Activated CD4-positive, alpha-beta T cell treated with anti-CD3 and anti-CD28 coated beads, Interleukin-2, amount 50 U/mL, for 24 hours (primary cell): ENCODE results near the gene SPG7.
A peak's percentile ranks its signal among the peaks of the same experiment; 100 is the strongest.

ENCODE experiments used
- DNase-seq, 2 donors: peaks; one replicate each; pipeline ENCODE4 v3.0.0-alpha.2; 2020; ENCODE audit warnings: low read depth in 1 of 2, low spot score in 1 of 2

The SPG7 gene

GRCh38 chr16:89484923-89485679 lies 23.1 kb upstream of the SPG7 start:
- DNase-seq: no peak

GRCh38 chr16:89485701-89486246 lies 22.4 kb upstream of the SPG7 start:
- DNase-seq: no peak

GRCh38 chr16:89489040-89489897 lies 18.9 kb upstream of the SPG7 start:
- peak; percentile 62 to 73 for DNase-seq

GRCh38 chr16:89489898-89490438 lies 18.2 kb upstream of the SPG7 start:
- no peak for DNase-seq

GRCh38 chr16:89490439-89491237 lies 17.6 kb upstream of the SPG7 start, which contains the start of gene ANKRD11:
ANKRD11 (minus strand) TSS chr16:89490561; CDS start chr16:89317019, 173,542 bp downstream.
- DNase-seq: peak; percentile 89 to 99

GRCh38 chr16:89491238-89491869 lies 16.8 kb upstream of the SPG7 start:
- no peak for DNase-seq

GRCh38 chr16:89491974-89492687 lies 16.1 kb upstream of the SPG7 start:
- no peak for DNase-seq

GRCh38 chr16:89493776-89494175 lies 14.4 kb upstream of the SPG7 start:
- no peak for DNase-seq

GRCh38 chr16:89495121-89495520 lies 13.1 kb upstream of the SPG7 start:
- DNase-seq: no peak

- DNase-seq: no peak
Observed at GRCh38 chr16:89498839-89499238, 9.4 kb upstream of the SPG7 start.

- DNase-seq: no peak
Observed at GRCh38 chr16:89499767-89500166, 8.4 kb upstream of the SPG7 start.

- no peak for DNase-seq
Observed at GRCh38 chr16:89502081-89502843, 5.9 kb upstream of the SPG7 start.

GRCh38 chr16:89504091-89504490 lies 4.1 kb upstream of the SPG7 start:
- DNase-seq: no peak

GRCh38 chr16:89505204-89506112 lies 2.7 kb upstream of the SPG7 start:
- peak; percentile 68 to 93 for DNase-seq

- DNase-seq: no peak
Observed at GRCh38 chr16:89506113-89506504, 2.1 kb upstream of the SPG7 start.

- DNase-seq: no peak
Observed at GRCh38 chr16:89506791-89507191, 1.4 kb upstream of the SPG7 start.

GRCh38 chr16:89507214-89507833 lies 879 bp upstream of the SPG7 start:
- no peak for DNase-seq
